ENCODE results near the gene SDCCAG8.

- TF ChIP-seq MYC (IDR thresholded peaks at IDR 0.05; ENCODE audit: low read depth, low read length) = no peak
- no peak for TF ChIP-seq POLR2A (IDR thresholded peaks at IDR 0.05; ENCODE audit: extremely low read depth, insufficient read length)
- TF ChIP-seq CTCF (IDR thresholded peaks at IDR 0.05; ENCODE audit: low read depth, low read length) = no peak
- TF ChIP-seq MAX (IDR thresholded peaks at IDR 0.05; ENCODE audit: low read depth, low read length) = no peak
Observed at GRCh38 chr1:243299069-243299468, 43.2 kb downstream of the SDCCAG8 start.
